Activated CD8-positive, alpha-beta T cell treated with anti-CD3 and anti-CD28 coated beads for 36 hours (primary cell): ENCODE data around the gene TRIM29. TPM values are rescaled to one million over a fixed set of nuclear protein-coding genes. Genes with fewer than 3 reads are reported as not detected.
"Not testable (repeated sequence)": the region's sequence is repeated elsewhere in the genome, so short reads cannot be mapped to it uniquely, and the experiment has no call there.

Experiments used
- ATAC-seq: fragments of 200-7000 bp; cut with Tn5 transposase; one replicate; pipeline ENCODE4 v1.10.0; 2021; ENCODE audit warnings: mild to moderate bottlenecking, moderate library complexity
- CTCF ChIA-PET: fragments of 350-600 bp; sonication (Branson Sonifier 250); formaldehyde crosslinking; loops from one replicate; lab custom pipeline; 2021; ENCODE audit warnings: antibody characterized with exemption; lab: Charles Lee
- POLR2A ChIA-PET: fragments of 350-600 bp; sonication (Branson Sonifier 250); formaldehyde crosslinking; loops from one replicate; lab custom pipeline; 2021; ENCODE audit warnings: antibody characterized with exemption; lab: Charles Lee
- DNase-seq: peaks from one replicate; pipeline ENCODE4 v3.0.0-alpha.2; 2020
- H3K27ac Mint-ChIP-seq: one replicate; pipeline ENCODE4 v1.8.0; 2021; ENCODE audit warnings: mild to moderate bottlenecking, mixed read lengths
- H3K27me3 Mint-ChIP-seq: one replicate; pipeline ENCODE4 v1.8.0; 2021; ENCODE audit warnings: mixed read lengths
- H3K36me3 Mint-ChIP-seq: one replicate; pipeline ENCODE4 v1.8.0; 2021; ENCODE audit warnings: low read depth, mixed read lengths
- H3K4me1 Mint-ChIP-seq: one replicate; pipeline ENCODE4 v1.8.0; 2021; ENCODE audit warnings: low read depth, mixed read lengths
- H3K4me3 Mint-ChIP-seq: one replicate; pipeline ENCODE4 v1.8.0; 2021; ENCODE audit warnings: mild to moderate bottlenecking, moderate library complexity, mixed read lengths
- H3K9me3 Mint-ChIP-seq: one replicate; pipeline ENCODE4 v1.8.0; 2021; ENCODE audit warnings: mixed read lengths
- intact Hi-C: fragments of 100-400 bp; cut with micrococcal nuclease; formaldehyde crosslinking; loops from one replicate; pipeline ENCODE4 v1.10.0; 2022
- total RNA-seq, 2 experiments: library from RNA; stranded (reverse); gene quantifications; one replicate each; pipeline ENCODE4 v1.2.3, GENCODE V29; 2021
- TF ChIP-seq, protein P1 (sequence below): fragments of 200-600 bp; IDR thresholded peaks from one replicate; pipeline ENCODE4 v1.8.0; 2022; ENCODE audit warnings: antibody characterized with exemption, mild to moderate bottlenecking

The TRIM29 gene
- total RNA-seq, 2 experiments from 2014 or later, result not detected

DNA sequence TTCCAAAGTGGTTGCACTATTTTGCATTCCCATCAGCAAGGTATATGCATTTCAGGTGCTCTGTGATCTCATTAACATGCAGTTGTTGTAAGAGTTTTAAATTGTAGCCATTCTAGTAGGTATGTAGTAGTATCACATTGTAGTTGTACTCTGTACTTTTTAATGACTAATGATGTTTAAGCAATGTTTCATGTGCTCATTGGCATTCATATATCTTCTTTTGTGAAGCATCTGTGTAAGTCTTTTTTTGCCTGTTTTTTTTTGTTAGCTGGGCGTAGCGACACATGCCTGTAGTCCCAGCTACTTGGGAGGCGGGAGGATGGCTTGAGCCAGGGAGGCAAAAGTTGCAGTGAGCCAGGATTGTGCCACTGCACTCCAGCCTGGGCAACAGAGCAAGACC is 11.3 kb upstream of the TRIM29 start:
- TF ChIP-seq, protein P1, sequence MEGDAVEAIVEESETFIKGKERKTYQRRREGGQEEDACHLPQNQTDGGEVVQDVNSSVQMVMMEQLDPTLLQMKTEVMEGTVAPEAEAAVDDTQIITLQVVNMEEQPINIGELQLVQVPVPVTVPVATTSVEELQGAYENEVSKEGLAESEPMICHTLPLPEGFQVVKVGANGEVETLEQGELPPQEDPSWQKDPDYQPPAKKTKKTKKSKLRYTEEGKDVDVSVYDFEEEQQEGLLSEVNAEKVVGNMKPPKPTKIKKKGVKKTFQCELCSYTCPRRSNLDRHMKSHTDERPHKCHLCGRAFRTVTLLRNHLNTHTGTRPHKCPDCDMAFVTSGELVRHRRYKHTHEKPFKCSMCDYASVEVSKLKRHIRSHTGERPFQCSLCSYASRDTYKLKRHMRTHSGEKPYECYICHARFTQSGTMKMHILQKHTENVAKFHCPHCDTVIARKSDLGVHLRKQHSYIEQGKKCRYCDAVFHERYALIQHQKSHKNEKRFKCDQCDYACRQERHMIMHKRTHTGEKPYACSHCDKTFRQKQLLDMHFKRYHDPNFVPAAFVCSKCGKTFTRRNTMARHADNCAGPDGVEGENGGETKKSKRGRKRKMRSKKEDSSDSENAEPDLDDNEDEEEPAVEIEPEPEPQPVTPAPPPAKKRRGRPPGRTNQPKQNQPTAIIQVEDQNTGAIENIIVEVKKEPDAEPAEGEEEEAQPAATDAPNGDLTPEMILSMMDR, result no peak
- no peak for DNase-seq
- Mint-ChIP-seq H3K27ac (no peak overlapping the region), H3K9me3 (no peaks in the 10 kb centered on the region), H3K4me3 (no peak overlapping the region), H3K36me3 (no peaks in the 10 kb centered on the region), H3K4me1 (no peaks in the 10 kb centered on the region), H3K27me3 (peaks cover 21% of the 10 kb centered on the region)
- CTCF ChIA-PET, result interaction anchor here (1.3 kb wide), 1 partner anchor 19 kb away, joined by 5 read pairs; no protein-coding TSS in a partner anchor
- ATAC-seq, result no peak
- POLR2A ChIA-PET, result no interaction called here
- intact Hi-C loops, result no loop called here

DNA sequence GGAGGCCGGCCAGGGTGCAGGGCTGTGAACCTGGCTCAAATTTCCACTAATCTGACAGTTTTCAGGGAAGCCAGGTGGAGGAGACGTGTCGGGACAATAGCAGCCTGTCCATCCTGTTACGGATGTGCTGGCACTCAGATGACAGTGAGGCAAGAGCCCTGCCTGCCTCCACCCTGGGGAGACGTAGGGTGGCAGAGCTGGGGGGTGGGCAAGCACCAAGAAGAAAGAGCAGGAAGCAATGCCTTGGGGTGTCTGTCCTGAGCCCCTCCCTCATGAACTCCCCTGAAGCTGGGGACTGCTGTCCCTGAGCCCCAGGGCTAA is 10.0 kb upstream of the TRIM29 start:
- no peak for DNase-seq
- ChIA-PET POLR2A (no interaction called here), CTCF (interaction anchor here (1.3 kb wide), 1 partner anchor 21 kb away, joined by 5 read pairs; no protein-coding TSS in a partner anchor)
- H3K4me3 Mint-ChIP-seq, result no peak overlapping the region
- intact Hi-C loops, result no loop called here
- no peak for ATAC-seq
- TF ChIP-seq, protein P1, result no peak
- H3K9me3 Mint-ChIP-seq, result no peaks in the 10 kb centered on the region
- H3K27ac Mint-ChIP-seq, result no peak overlapping the region
- H3K27me3 Mint-ChIP-seq, result peaks cover 22% of the 10 kb centered on the region
- no peaks in the 10 kb centered on the region for H3K4me1 Mint-ChIP-seq
- no peaks in the 10 kb centered on the region for H3K36me3 Mint-ChIP-seq

DNA sequence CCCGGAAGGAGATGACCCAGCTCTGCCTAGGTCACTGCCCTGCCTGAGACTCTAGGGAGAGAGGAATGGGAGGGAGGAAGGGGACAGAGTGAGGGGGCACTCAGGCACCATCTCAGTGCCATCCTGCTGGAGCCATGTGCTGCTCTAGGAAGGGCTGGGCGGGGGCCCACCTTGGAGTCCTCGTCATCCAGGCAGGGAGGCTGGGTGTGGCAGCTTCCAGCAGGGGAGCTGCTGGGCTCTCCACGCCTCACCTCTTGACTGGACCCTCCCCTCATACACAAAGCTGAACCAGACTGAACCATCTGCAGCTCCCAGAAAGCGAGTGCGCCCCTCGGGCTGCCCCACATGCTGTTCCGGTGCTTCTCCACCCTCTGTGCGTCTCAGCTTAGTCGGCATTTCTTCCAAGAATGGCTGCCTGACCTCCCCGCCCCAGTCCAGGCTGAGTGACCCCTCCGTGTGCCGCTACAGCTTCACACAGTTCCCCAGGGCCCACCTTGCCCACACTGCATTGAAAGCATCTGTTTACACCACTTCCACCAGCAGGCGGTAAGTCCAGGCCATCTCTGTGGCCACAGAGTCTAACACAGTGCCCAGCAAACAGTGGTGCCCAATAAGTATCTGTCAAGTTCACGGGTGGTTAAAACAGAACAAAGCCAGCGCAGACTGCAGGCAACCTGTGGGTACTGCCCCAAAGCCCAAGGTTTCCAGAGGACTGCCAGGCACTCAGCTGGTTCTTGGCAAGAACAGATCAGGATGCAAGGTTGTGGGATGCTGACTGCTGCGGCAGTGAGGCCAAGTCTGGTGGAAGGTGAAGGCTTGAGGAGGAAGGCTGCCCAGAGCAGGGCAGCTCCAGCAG is 9.4 kb upstream of the TRIM29 start:
- Mint-ChIP-seq H3K27ac (no peak overlapping the region), H3K36me3 (no peaks in the 10 kb centered on the region), H3K4me1 (no peaks in the 10 kb centered on the region), H3K4me3 (no peak overlapping the region), H3K9me3 (no peaks in the 10 kb centered on the region), H3K27me3 (peaks cover 22% of the 10 kb centered on the region)
- intact Hi-C loops, result no loop called here
- ChIA-PET POLR2A (no interaction called here), CTCF (no interaction called here)
- ATAC-seq (no peak), DNase-seq (no peak)
- TF ChIP-seq, protein P1, result no peak

DNA sequence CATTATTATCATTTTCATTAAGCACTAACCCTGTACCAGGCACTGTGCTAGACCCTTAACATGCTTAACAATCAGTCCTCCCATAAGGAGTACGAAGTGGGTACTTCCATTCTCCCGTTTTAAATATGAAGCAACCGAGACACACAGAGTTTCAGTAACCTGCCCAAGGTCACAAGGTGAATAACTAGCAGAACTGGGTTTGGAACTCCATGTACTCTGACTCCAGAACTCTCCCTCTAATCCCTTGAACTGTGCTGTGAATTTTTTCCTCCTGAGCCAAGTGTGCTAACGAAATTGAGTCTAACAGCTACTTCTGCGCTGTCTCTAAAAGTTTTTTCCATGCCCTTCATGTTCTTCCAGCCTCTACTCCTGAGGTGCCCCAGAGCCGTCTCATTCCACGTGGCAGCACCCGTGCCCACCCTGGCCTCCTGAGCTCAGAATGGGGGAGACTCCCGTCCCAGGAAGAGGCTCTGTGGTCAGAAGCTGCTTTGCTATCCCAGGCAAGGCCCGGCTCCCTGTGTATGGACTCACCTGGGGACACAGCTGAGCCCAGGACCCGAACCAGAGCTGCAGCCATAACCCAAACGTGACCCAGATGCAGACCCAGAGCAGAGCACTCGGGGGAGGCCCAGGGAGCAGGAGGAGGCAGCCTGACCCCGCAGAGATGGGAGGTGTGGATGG is 8.6 kb upstream of the TRIM29 start:
- Mint-ChIP-seq H3K27ac (no peak overlapping the region), H3K4me1 (no peaks in the 10 kb centered on the region), H3K4me3 (no peak overlapping the region), H3K36me3 (no peaks in the 10 kb centered on the region), H3K9me3 (no peaks in the 10 kb centered on the region), H3K27me3 (peaks cover 20% of the 10 kb centered on the region)
- ChIA-PET CTCF (interaction anchor here (0.6 kb wide), 1 partner anchor 940 kb away, joined by 4 read pairs; no protein-coding TSS in a partner anchor), POLR2A (no interaction called here)
- no peak for ATAC-seq
- TF ChIP-seq, protein P1, result no peak
- DNase-seq, result no peak
- intact Hi-C loops, result no loop called here

DNA sequence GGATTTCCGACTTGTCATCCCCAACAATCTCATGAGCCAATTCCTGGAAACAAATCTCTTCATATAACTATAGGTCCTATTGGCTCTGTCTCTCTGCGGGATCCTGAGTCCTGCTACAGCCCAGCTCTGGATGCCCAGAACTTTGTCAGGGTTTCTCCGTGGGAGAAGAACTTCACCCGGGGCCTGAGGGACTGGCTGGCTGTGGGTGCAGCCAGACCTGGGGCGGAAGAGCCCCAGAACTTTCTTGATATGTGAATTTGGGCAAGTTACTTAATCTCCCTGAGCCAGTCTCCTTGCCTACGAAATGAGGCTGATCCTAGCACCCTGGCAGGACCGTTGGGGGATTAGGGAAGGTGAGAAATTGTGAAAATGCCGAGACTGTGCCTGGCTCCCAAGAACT is 6.6 kb upstream of the TRIM29 start:
- DNase-seq (no peak), ATAC-seq (no peak)
- Mint-ChIP-seq H3K4me3 (no peak overlapping the region), H3K36me3 (no peaks in the 10 kb centered on the region), H3K9me3 (no peaks in the 10 kb centered on the region), H3K27me3 (peaks cover 17% of the 10 kb centered on the region), H3K27ac (no peak overlapping the region), H3K4me1 (no peaks in the 10 kb centered on the region)
- intact Hi-C loops, result no loop called here
- ChIA-PET CTCF (interaction anchor here (1.7 kb wide), 1 partner anchor 36 kb away, joined by 4 read pairs; no protein-coding TSS in a partner anchor), POLR2A (no interaction called here)
- TF ChIP-seq, protein P1, result no peak

DNA sequence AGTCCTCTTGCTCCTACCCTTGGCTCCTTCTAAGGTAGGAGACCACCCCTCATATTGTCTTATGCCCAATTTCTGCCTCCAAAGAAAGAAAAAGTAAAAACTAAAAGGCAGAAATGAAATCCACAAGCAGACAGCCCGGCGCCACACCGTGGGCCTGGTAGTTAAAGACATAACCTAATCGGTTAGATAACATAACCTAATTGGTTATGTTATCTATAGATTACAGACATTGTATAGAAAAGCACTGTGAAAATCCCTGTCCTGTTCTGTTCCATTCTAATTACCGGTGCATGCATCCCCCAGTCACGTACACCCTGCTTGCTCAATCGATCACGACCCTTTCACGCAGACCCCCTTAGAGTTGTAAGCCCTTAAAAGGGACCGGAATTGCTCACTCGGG is 5.6 kb upstream of the TRIM29 start:
- H3K27ac Mint-ChIP-seq, H3K4me3 Mint-ChIP-seq, POLR2A ChIA-PET, DNase-seq, CTCF ChIA-PET, intact Hi-C loops, H3K4me1 Mint-ChIP-seq, H3K9me3 Mint-ChIP-seq, ATAC-seq, H3K36me3 Mint-ChIP-seq: not testable (repeated sequence)
- peaks cover 17% of the 10 kb centered on the region for H3K27me3 Mint-ChIP-seq
